Esophagus muscularis mucosa (tissue), 4 donors: ENCODE measurements around the gene ACTL10.

Experiments used
- EP300 ChIP-seq: sonication (generic); formaldehyde crosslinking; IDR thresholded peaks from one replicate; pipeline ENCODE4 v1.6.1; 2017; ENCODE audit warnings: antibody characterized with exemption
- POLR2A ChIP-seq: fragments of 450-650 bp; IDR thresholded peaks from one replicate; pipeline ENCODE4 v1.6.1; 2017; ENCODE audit warnings: antibody characterized with exemption, moderate library complexity, mild to moderate bottlenecking, low read depth
- POLR2AphosphoS5 ChIP-seq, 2 donors: sonication (generic); formaldehyde crosslinking; IDR thresholded peaks; one replicate each; pipeline ENCODE4 v1.6.1; 2017; ENCODE audit warnings: antibody characterized with exemption in 2 of 2
- TF ChIP-seq, protein P1 (sequence below), 3 experiments: fragments of 200-600 bp in 2 of 3; fragments of 450-650 bp in 1 of 3; sonication (generic) in 2 of 3; IDR thresholded peaks; one replicate each; pipeline ENCODE4 v1.5.1; 2017 to 2019; ENCODE audit warnings: antibody characterized with exemption in 3 of 3, mild to moderate bottlenecking in 2 of 3, moderate library complexity in 1 of 3

DNA sequence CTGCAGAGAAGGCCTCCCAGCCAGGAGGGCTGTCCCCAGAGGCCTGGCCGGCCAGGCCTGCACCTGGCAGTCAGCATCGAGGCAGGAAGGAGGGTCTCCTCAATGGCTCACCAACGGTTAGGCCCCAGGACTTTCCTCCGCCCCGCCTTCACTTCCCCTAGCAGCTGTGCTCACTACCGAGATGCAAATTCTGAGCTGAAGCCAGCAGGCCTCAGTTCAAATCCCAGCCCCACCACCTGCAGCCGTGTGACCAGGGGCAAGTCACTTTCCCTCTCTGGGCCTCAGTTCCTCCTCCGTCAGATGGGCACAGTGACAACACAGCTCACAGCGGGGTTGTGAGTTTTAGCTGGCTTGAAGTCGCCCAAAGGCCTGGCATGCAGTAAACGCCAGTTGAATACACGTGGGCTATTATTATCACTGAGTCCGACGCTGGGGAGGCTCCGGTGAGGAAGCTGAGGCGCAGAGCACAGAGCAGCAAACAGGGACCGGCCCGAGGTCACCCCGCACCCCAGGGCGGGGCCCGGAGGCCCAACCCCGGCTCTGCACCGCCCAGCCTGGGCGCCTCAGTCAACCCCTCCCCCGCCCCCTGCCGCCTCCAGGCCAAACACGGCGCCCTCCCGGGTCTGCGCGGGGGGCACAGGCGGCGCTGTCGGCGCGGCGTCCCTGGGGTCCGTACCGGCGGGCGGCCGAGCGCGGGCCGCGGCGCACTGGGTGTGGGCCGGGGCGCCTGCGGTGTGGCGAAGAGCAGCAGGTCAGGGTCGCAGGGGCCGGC, 18.8 kb downstream of the ACTL10 start:
- TF ChIP-seq, protein P1, sequence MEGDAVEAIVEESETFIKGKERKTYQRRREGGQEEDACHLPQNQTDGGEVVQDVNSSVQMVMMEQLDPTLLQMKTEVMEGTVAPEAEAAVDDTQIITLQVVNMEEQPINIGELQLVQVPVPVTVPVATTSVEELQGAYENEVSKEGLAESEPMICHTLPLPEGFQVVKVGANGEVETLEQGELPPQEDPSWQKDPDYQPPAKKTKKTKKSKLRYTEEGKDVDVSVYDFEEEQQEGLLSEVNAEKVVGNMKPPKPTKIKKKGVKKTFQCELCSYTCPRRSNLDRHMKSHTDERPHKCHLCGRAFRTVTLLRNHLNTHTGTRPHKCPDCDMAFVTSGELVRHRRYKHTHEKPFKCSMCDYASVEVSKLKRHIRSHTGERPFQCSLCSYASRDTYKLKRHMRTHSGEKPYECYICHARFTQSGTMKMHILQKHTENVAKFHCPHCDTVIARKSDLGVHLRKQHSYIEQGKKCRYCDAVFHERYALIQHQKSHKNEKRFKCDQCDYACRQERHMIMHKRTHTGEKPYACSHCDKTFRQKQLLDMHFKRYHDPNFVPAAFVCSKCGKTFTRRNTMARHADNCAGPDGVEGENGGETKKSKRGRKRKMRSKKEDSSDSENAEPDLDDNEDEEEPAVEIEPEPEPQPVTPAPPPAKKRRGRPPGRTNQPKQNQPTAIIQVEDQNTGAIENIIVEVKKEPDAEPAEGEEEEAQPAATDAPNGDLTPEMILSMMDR (IDR thresholded peaks at IDR 0.05), result no peak
- no peak for TF ChIP-seq POLR2AphosphoS5 (IDR thresholded peaks at IDR 0.05)
- TF ChIP-seq POLR2A, result no peak
- TF ChIP-seq EP300, result no peak
